GM12872 (cell line): ENCODE data around the gene CYLD.

Experiments
- CTCF ChIP-seq: IDR thresholded peaks from 3 replicates; pipeline ENCODE4 v1.5.1; 2011; ENCODE audit warnings: low read depth, mild to moderate bottlenecking, low read length, moderate library complexity; ENCODE audit not compliant: insufficient read depth

The CYLD gene

GRCh38 chr16:50712956-50713355 is 28.9 kb upstream of the CYLD start:
- TF ChIP-seq CTCF: no peak

GRCh38 chr16:50717091-50717490 is 24.8 kb upstream of the CYLD start:
- TF ChIP-seq CTCF: no peak

- TF ChIP-seq CTCF: no peak
Observed at GRCh38 chr16:50717494-50717893, 24.4 kb upstream of the CYLD start.

GRCh38 chr16:50718061-50718760 is 23.7 kb upstream of the CYLD start:
- TF ChIP-seq CTCF: no peak

GRCh38 chr16:50718761-50719400 is 23.0 kb upstream of the CYLD start:
- no peak for TF ChIP-seq CTCF

- no peak for TF ChIP-seq CTCF
Observed at GRCh38 chr16:50719401-50720337, 22.2 kb upstream of the CYLD start.
